Endothelial cell of umbilical vein (primary cell): ENCODE measurements around the gene TMEM208. TPM values are rescaled to one million over a fixed set of nuclear protein-coding genes. Genes with fewer than 3 reads are reported as not detected.
A peak's percentile ranks its signal among the peaks of the same experiment; 100 is the strongest.

Experiments used
- BruUV-seq: library from RNA; stranded (reverse); fragments of 400-500 nt; replicated peaks from 2 replicates; lab custom pipeline; 2021; lab: Mats Ljungman, UMichigan
- CTCF ChIA-PET: fragments of 300-600, 350-600 bp; sonication (Branson Sonifier 250); formaldehyde crosslinking; loops from one replicate; lab custom pipeline; 2021; ENCODE audit warnings: antibody characterized with exemption, inconsistent platforms; lab: Charles Lee
- POLR2A ChIA-PET: fragments of 300-600, 350-600 bp; sonication (Branson Sonifier 250); formaldehyde crosslinking; loops from one replicate; lab custom pipeline; 2021; ENCODE audit warnings: antibody characterized with exemption, inconsistent platforms; lab: Charles Lee
- DNase-seq: peaks from one replicate; pipeline ENCODE4 v3.0.0-alpha.2; 2011; ENCODE audit warnings: low read depth, low spot score
- FAIRE-seq: peaks from 2 replicates; lab custom pipeline; 2011; peaks lifted over from hg19 to GRCh38; lab: Jason Lieb, UNC
- H2AFZ ChIP-seq: 2 replicates; pipeline ENCODE4 v1.6.0; 2012; ENCODE audit warnings: low read depth, low read length, control low read depth, inconsistent platforms
- H3K27ac ChIP-seq: 2 replicates; pipeline ENCODE4 v1.5.1; 2011; ENCODE audit warnings: low read depth, mild to moderate bottlenecking, control low read depth, low read length, moderate library complexity; ENCODE audit not compliant: insufficient read depth
- H3K27me3 ChIP-seq, 2 experiments: 2 replicates each; pipeline versions ENCODE4 v1.6.0 to v1.6.1; 2011; ENCODE audit warnings: low read length in 2 of 2, mixed read lengths in 1 of 2; ENCODE audit not compliant: control insufficient read depth in 2 of 2, insufficient read depth in 2 of 2
- H3K36me3 ChIP-seq, 2 experiments: 2 replicates in 1 of 2; 3 replicates in 1 of 2; pipeline ENCODE4 v1.5.1; 2011; ENCODE audit warnings: low read length in 2 of 2, mild to moderate bottlenecking in 1 of 2, moderate library complexity in 1 of 2; ENCODE audit not compliant: control insufficient read depth in 2 of 2, insufficient read depth in 2 of 2; ENCODE audit errors: extremely low read depth in 1 of 2
- H3K4me1 ChIP-seq: 3 replicates; pipeline ENCODE4 v1.5.1; 2011; ENCODE audit warnings: mild to moderate bottlenecking, low read length; ENCODE audit not compliant: control insufficient read depth, insufficient read depth; ENCODE audit errors: extremely low read depth
- H3K4me2 ChIP-seq: 2 replicates; pipeline ENCODE4 v1.6.1; 2011; ENCODE audit warnings: low read length, control low read depth, mixed read lengths; ENCODE audit not compliant: insufficient read depth
- H3K4me3 ChIP-seq, 3 experiments: fragments of 200-600 bp in 1 of 3; sonication (generic), shearing (Covaris generic) in 1 of 3; replicated peaks in 1 of 3; 2 replicates each; pipeline ENCODE4 v1.5.1; 2011 to 2016; ENCODE audit warnings: control low read depth in 3 of 3, low read length in 3 of 3, mild to moderate bottlenecking in 2 of 3, inconsistent platforms in 1 of 3, low read depth in 1 of 3, moderate library complexity in 1 of 3; ENCODE audit not compliant: insufficient read depth in 1 of 3
- H3K79me2 ChIP-seq: 2 replicates; pipeline ENCODE4 v1.6.0; 2012; ENCODE audit warnings: low read length, inconsistent platforms; ENCODE audit not compliant: control insufficient read depth, insufficient read depth
- H3K9ac ChIP-seq: replicated peaks from 2 replicates; pipeline ENCODE3; 2011; ENCODE audit warnings: low read length, control low read depth; ENCODE audit not compliant: insufficient read depth; ENCODE audit errors: extremely low read depth
- H3K9me1 ChIP-seq: replicated peaks from 3 replicates; pipeline ENCODE4 v1.6.0; 2011; ENCODE audit warnings: mild to moderate bottlenecking, low read length; ENCODE audit not compliant: control insufficient read depth, insufficient read depth; ENCODE audit errors: extremely low read depth
- H3K9me3 ChIP-seq: replicated peaks from 2 replicates; pipeline ENCODE4 v1.5.1; 2012; ENCODE audit warnings: low read length, inconsistent platforms; ENCODE audit not compliant: control insufficient read depth, insufficient read depth
- H4K20me1 ChIP-seq: replicated peaks from 2 replicates; pipeline ENCODE3; 2011; ENCODE audit warnings: mild to moderate bottlenecking, low read length; ENCODE audit not compliant: control insufficient read depth, insufficient read depth; ENCODE audit errors: extremely low read depth
- CTCF ChIP-seq, 2 donors: IDR thresholded peaks; 1 replicate in 1 of 2; 2 replicates in 1 of 2; pipeline ENCODE4 v1.5.1; 2011; ENCODE audit warnings: low read length in 2 of 2, mild to moderate bottlenecking in 2 of 2, moderate library complexity in 2 of 2, control low read depth in 1 of 2, inconsistent platforms in 1 of 2, low read depth in 1 of 2; ENCODE audit not compliant: insufficient read depth in 1 of 2; ENCODE audit errors: extremely low read depth in 1 of 2
- EZH2 ChIP-seq: IDR thresholded peaks from 2 replicates; pipeline ENCODE4 v1.6.1; 2012; ENCODE audit warnings: borderline replicate concordance, low read depth, mild to moderate bottlenecking, moderate library complexity, low read length, inconsistent platforms; ENCODE audit not compliant: severe bottlenecking
- FOS ChIP-seq: IDR thresholded peaks from 2 replicates; pipeline ENCODE4 v1.6.1; 2011; ENCODE audit warnings: mild to moderate bottlenecking, low read length, moderate library complexity, borderline replicate concordance; ENCODE audit not compliant: insufficient read depth
- GATA2 ChIP-seq: IDR thresholded peaks from 2 replicates; pipeline ENCODE4 v1.7.0; 2011; ENCODE audit warnings: low read depth, mild to moderate bottlenecking, moderate library complexity, mixed read lengths, low read length; ENCODE audit not compliant: insufficient read length, insufficient read depth
- JUN ChIP-seq: IDR thresholded peaks from 2 replicates; pipeline ENCODE4 v1.6.1; 2011; ENCODE audit warnings: borderline replicate concordance, low read depth; ENCODE audit not compliant: insufficient read length, insufficient read depth
- MAX ChIP-seq: IDR thresholded peaks from 2 replicates; pipeline ENCODE4 v1.6.1; 2011; ENCODE audit not compliant: insufficient read depth, insufficient read length
- MYC ChIP-seq: IDR thresholded peaks from one replicate; pipeline ENCODE4 v1.6.1; 2011; ENCODE audit warnings: mild to moderate bottlenecking, low read depth, low read length
- POLR2A ChIP-seq: IDR thresholded peaks from 2 replicates; pipeline ENCODE4 v1.6.1; 2012; ENCODE audit warnings: low read depth, mild to moderate bottlenecking, control low read depth, low read length
- POLR2AphosphoS5 ChIP-seq: IDR thresholded peaks from 2 replicates; pipeline ENCODE4 v1.6.1; 2012; ENCODE audit warnings: low read depth, mild to moderate bottlenecking, control low read depth, low read length, moderate library complexity; ENCODE audit not compliant: insufficient read depth
- dilution Hi-C: fragments of 300-500 bp; cut with MboI; formaldehyde crosslinking; loops from one replicate; pipeline ENCODE4 v1.15.0; 2019; ENCODE audit warnings: low sequenced_read_pairs; ENCODE audit not compliant: extremely low pct_ligation_motif_present
- intact Hi-C: fragments of 100-400 bp; cut with micrococcal nuclease; formaldehyde crosslinking; loops from one replicate; pipeline ENCODE4 v1.10.0; 2022
- polyA plus RNA-seq, 4 experiments: library from polyadenylated mRNA; depleted of rRNA in 3 of 4; stranded (reverse) in 3 of 4; unstranded in 1 of 4; fragments of >200 nt; gene quantifications; 2 replicates each; pipeline versions ENCODE4 v1.2.1 to v1.2.3, GENCODE V29; 2011 to 2012; ENCODE audit warnings: missing spikeins in 1 of 4
- total RNA-seq: library from RNA; stranded (reverse); gene quantifications from 2 replicates; pipeline ENCODE4 v1.2.3, GENCODE V29; 2021

TMEM208 gene
- total and polyA plus RNA-seq, 2 donors (not counting 3 experiments of a cell fraction or from before 2014, with no cell fraction given), result 35.3 to 94.0 TPM

GRCh38 chr16:67227567-67227921 is 614 bp downstream of the TMEM208 start:
- intact Hi-C loops (loop anchor here (1.0 to 5.0 kb wide), 2 partner anchors 10 to 35 kb away; partner anchors contain the start of genes E2F4 and EXOC3L1), dilution Hi-C loops (no loop called here)
- H3K27ac ChIP-seq, result peak overlapping the region; percentile 44
- DNase-seq, result no peak
- H3K27me3 ChIP-seq, result no peaks in the 10 kb centered on the region
- TSS peak; percentile 37 for BruUV-seq
- no peak for FAIRE-seq
- peaks cover 18% of the 10 kb centered on the region for H3K4me1 ChIP-seq
- H3K9me1 ChIP-seq, result no peaks in the 10 kb centered on the region
- no peak overlapping the region for H2AFZ ChIP-seq
- peaks cover 11% of the 10 kb centered on the region for H3K79me2 ChIP-seq
- no peaks in the 10 kb centered on the region for H3K9me3 ChIP-seq
- ChIA-PET POLR2A (interaction anchor here (0.5 to 1.8 kb wide), 7 partner anchors 10 to 589 kb away, joined by 3 to 10 read pairs (median 5); partner anchors contain the start of gene FHOD1), CTCF (interaction anchor here (0.9 to 2.6 kb wide), 5 partner anchors 19 to 210 kb away, joined by 3 to 15 read pairs (median 5); no protein-coding TSS in a partner anchor)
- H3K4me2 ChIP-seq, result peak overlapping the region; percentile 79
- peak overlapping the region; percentile 66 to 86 (median 78) for H3K4me3 ChIP-seq
- no peaks in the 10 kb centered on the region for H4K20me1 ChIP-seq
- H3K9ac ChIP-seq, result peak overlapping the region; percentile 77
- TF ChIP-seq EZH2 (no peak), CTCF (IDR thresholded peaks at IDR 0.05; ENCODE audit: extremely low read depth in 1 of 2, insufficient read depth in 1 of 2, low read depth in 1 of 2, low read length in 2 of 2) (no peak), POLR2AphosphoS5 (no peak), GATA2 (no peak), JUN (no peak), FOS (no peak), POLR2A (no peak), MYC (no peak), MAX (no peak)
- H3K36me3 ChIP-seq, result peaks cover 10 to 39% of the 10 kb centered on the region in 2 experiments
